Right ventricle myocardium superior (tissue), 1 donor: Measurements from ENCODE around the gene SH3RF2. TPM values are rescaled to one million over a fixed set of nuclear protein-coding genes. Genes with fewer than 3 reads are reported as not detected.

Experiments used
- ATAC-seq: fragments of 200-7000 bp; cut with Tn5 transposase; one replicate; pipeline ENCODE4 v1.9.1; 2020; ENCODE audit warnings: mild to moderate bottlenecking; ENCODE audit not compliant: poor library complexity
- DNase-seq: peaks from one replicate; pipeline ENCODE4 v3.0.0-alpha.2; 2020
- intact Hi-C: fragments of 100-400 bp; cut with DNase I; formaldehyde crosslinking; loops from one replicate; pipeline ENCODE4 v1.11.2; 2022
- total RNA-seq: library from RNA; stranded (reverse); fragmentation: NEBNext Ultra II Directional; extraction: Animal tissue kit (Norgen Biotek cat#: 25700); gene quantifications from one replicate; pipeline ENCODE4 v1.2.1, GENCODE V29; 2021
- donor health status: DM: no; HTN: yes; CAD: no; lungs with severe emphysema.

SH3RF2 gene
- total RNA-seq, 1 donor from 2014 or later: 309 TPM

GRCh38 chr5:146050086-146050485 is 113.7 kb downstream of the SH3RF2 start:
- ATAC-seq: no peak
- no peak for DNase-seq
- intact Hi-C loops: no loop called here

- DNase-seq: no peak
- intact Hi-C loops: no loop called here
- no peak for ATAC-seq
Measured at GRCh38 chr5:146051678-146052077, 115.3 kb downstream of the SH3RF2 start.

GRCh38 chr5:146052780-146053179 is 116.4 kb downstream of the SH3RF2 start:
- intact Hi-C loops: no loop called here
- DNase-seq (no peak), ATAC-seq (no peak)

GRCh38 chr5:146055432-146055831 is 119.1 kb downstream of the SH3RF2 start:
- intact Hi-C loops: no loop called here
- no peak for ATAC-seq
- DNase-seq: no peak

- ATAC-seq: peak; percentile 86
- peak; percentile 66 for DNase-seq
- intact Hi-C loops: loop anchor here (5.0 kb wide), 1 partner anchor 58 kb away; no protein-coding TSS in a partner anchor
Measured at GRCh38 chr5:146059460-146060220, 123.3 kb downstream of the SH3RF2 start.

- intact Hi-C loops: loop anchor here (5.0 kb wide), 1 partner anchor 57 kb away; no protein-coding TSS in a partner anchor
- ATAC-seq: peak; percentile 3
- no peak for DNase-seq
Measured at GRCh38 chr5:146060221-146060585, 123.8 kb downstream of the SH3RF2 start.

GRCh38 chr5:146066968-146067367 is 130.6 kb downstream of the SH3RF2 start:
- ATAC-seq (no peak), DNase-seq (no peak)
- intact Hi-C loops: no loop called here

GRCh38 chr5:146068206-146068605 is 131.8 kb downstream of the SH3RF2 start:
- ATAC-seq: peak; percentile 50
- peak; percentile 54 for DNase-seq
- intact Hi-C loops: no loop called here

GRCh38 chr5:146068977-146069779 is 132.8 kb downstream of the SH3RF2 start:
- ATAC-seq (no peak), DNase-seq (no peak)
- intact Hi-C loops: no loop called here

- no peak for DNase-seq
- intact Hi-C loops: no loop called here
Measured at GRCh38 chr5:146069780-146070099, 133.4 kb downstream of the SH3RF2 start.

GRCh38 chr5:146070746-146071145 is 134.4 kb downstream of the SH3RF2 start:
- intact Hi-C loops: no loop called here
- DNase-seq (no peak), ATAC-seq (no peak)

More at GRCh38 chr5:146069780-146070099, 133.4 kb downstream of the SH3RF2 start:
- no peak for ATAC-seq

- peak; percentile 67 for ATAC-seq
- intact Hi-C loops: no loop called here
- DNase-seq: no peak
Measured at GRCh38 chr5:146071171-146071570, 134.8 kb downstream of the SH3RF2 start.

- intact Hi-C loops: no loop called here
- no peak for DNase-seq
- ATAC-seq: peak; percentile 57
Measured at GRCh38 chr5:146072595-146072994, 136.2 kb downstream of the SH3RF2 start.

- DNase-seq (no peak), ATAC-seq (peak; percentile 54)
- intact Hi-C loops: no loop called here
Measured at GRCh38 chr5:146073239-146073900, 137.0 kb downstream of the SH3RF2 start.

- intact Hi-C loops: no loop called here
- DNase-seq: no peak
- ATAC-seq: no peak
Measured at GRCh38 chr5:146076028-146076427, 139.7 kb downstream of the SH3RF2 start.

GRCh38 chr5:146076455-146076854 is 140.1 kb downstream of the SH3RF2 start:
- DNase-seq (no peak), ATAC-seq (no peak)
- intact Hi-C loops: no loop called here

- no peak for DNase-seq
- intact Hi-C loops: no loop called here
- ATAC-seq: no peak
Measured at GRCh38 chr5:146078566-146078965, 142.2 kb downstream of the SH3RF2 start.

GRCh38 chr5:146079695-146080373 is 143.5 kb downstream of the SH3RF2 start:
- DNase-seq (no peak), ATAC-seq (no peak)
- intact Hi-C loops: no loop called here

GRCh38 chr5:146081556-146081955 is 145.2 kb downstream of the SH3RF2 start:
- ATAC-seq: no peak
- DNase-seq: no peak
- intact Hi-C loops: no loop called here
